Measurements from ENCODE around the gene ZNF335. TPM values are rescaled to one million over a fixed set of nuclear protein-coding genes. Genes with fewer than 3 reads are reported as not detected.

ZNF335 gene
- total RNA-seq, 6 experiments from 2014 or later, result 6.5 to 9.3 (median 7.8) TPM

GRCh38 chr20:45962031-45962755, 9.8 kb downstream of the ZNF335 start:
- no peak overlapping the region for H3K27ac ChIP-seq
- ATAC-seq (no peak), DNase-seq (peak in 2 of 3 donors; percentile 39 to 44)
- WGBS (ENCODE audit: insufficient coverage, low coverage, low lambda C conversion rate, missing lambda C conversion rate), result no CpG with 5 or more reads among the region's 26 CpGs
- TF ChIP-seq CTCF (IDR thresholded peaks at IDR 0.05), result no peak
- TF ChIP-seq POLR2A (IDR thresholded peaks at IDR 0.05), result no peak
- H3K27me3 ChIP-seq, result no peaks in the 10 kb centered on the region
- intact Hi-C loops (cut with DNase I), result loop anchor here (10.0 kb wide), 3 partner anchors 77 to 167 kb away; partner anchors contain the start of genes DNTTIP1 (in 1 of the 2), SPATA25 (in 1 of the 2), TNNC2 (in 1 of the 2) and WFDC3 (in 1 of the 2)
- H3K4me3 ChIP-seq, result no peak overlapping the region
- H3K4me1 ChIP-seq, result no peaks in the 10 kb centered on the region
- no peaks in the 10 kb centered on the region for H3K9me3 ChIP-seq
- peaks cover 0 to 97% (median 54%) of the 10 kb centered on the region in 4 donors for H3K36me3 ChIP-seq

GRCh38 chr20:45959956-45960630, 11.9 kb downstream of the ZNF335 start:
- Histone ChIP-seq H3K9me3 (no peaks in the 10 kb centered on the region), H3K4me3 (no peak overlapping the region), H3K4me1 (no peaks in the 10 kb centered on the region), H3K27me3 (no peaks in the 10 kb centered on the region), H3K27ac (no peak overlapping the region), H3K36me3 (peaks cover 0 to 86% (median 43%) of the 10 kb centered on the region in 4 donors)
- intact Hi-C loops (cut with DNase I), result loop anchor here (10.0 kb wide), 4 partner anchors 75 to 165 kb away; partner anchors contain the start of genes DNTTIP1 (in 1 of the 2), SPATA25 (in 1 of the 2), TNNC2 (in 1 of the 2) and UBE2C (in 1 of the 2)
- TF ChIP-seq CTCF (IDR thresholded peaks at IDR 0.05), result no peak
- no peak for TF ChIP-seq POLR2A (IDR thresholded peaks at IDR 0.05)
- 100% methylated on average over 3 of the region's 14 CpGs for WGBS (ENCODE audit: insufficient coverage, low coverage, low lambda C conversion rate, missing lambda C conversion rate)
- ATAC-seq (no peak), DNase-seq (peak in 2 of 3 donors; percentile 21 to 27)

GRCh38 chr20:45959126-45959525, 12.9 kb downstream of the ZNF335 start:
- Histone ChIP-seq H3K4me1 (no peaks in the 10 kb centered on the region), H3K9me3 (no peaks in the 10 kb centered on the region), H3K36me3 (peaks cover 0 to 77% (median 37%) of the 10 kb centered on the region in 4 donors), H3K4me3 (no peak overlapping the region), H3K27ac (no peak overlapping the region), H3K27me3 (no peaks in the 10 kb centered on the region)
- ATAC-seq (no peak), DNase-seq (peak in 2 of 3 donors; percentile 32 to 40)
- no peak for TF ChIP-seq POLR2A (IDR thresholded peaks at IDR 0.05)
- no peak for TF ChIP-seq CTCF (IDR thresholded peaks at IDR 0.05)
- intact Hi-C loops (cut with DNase I), result loop anchor here in 1 of 2 donors (10.0 kb wide), 1 partner anchor 144 kb away; the partner anchor contains the start of gene UBE2C
- 60% methylated on average over 3 of the region's 16 CpGs for WGBS (ENCODE audit: insufficient coverage, low coverage, low lambda C conversion rate, missing lambda C conversion rate)

- no peak overlapping the region for H3K27ac ChIP-seq
- TF ChIP-seq POLR2A (IDR thresholded peaks at IDR 0.05) (no peak), CTCF (IDR thresholded peaks at IDR 0.05) (no peak)
- no peak overlapping the region for H3K4me3 ChIP-seq
- no peaks in the 10 kb centered on the region for H3K27me3 ChIP-seq
- 100% methylated on average over 4 of the region's 4 CpGs for WGBS (ENCODE audit: insufficient coverage, low coverage, low lambda C conversion rate, missing lambda C conversion rate)
- peaks cover 0 to 74% (median 35%) of the 10 kb centered on the region in 4 donors for H3K36me3 ChIP-seq
- ATAC-seq, result no peak
- H3K4me1 ChIP-seq, result no peaks in the 10 kb centered on the region
- peak in 1 of 3 donors; percentile 17 for DNase-seq
- intact Hi-C loops (cut with DNase I), result loop anchor here in 1 of 2 donors (10.0 kb wide), 1 partner anchor 144 kb away; the partner anchor contains the start of gene UBE2C
- H3K9me3 ChIP-seq, result no peaks in the 10 kb centered on the region
Measured at GRCh38 chr20:45958593-45958992, 13.4 kb downstream of the ZNF335 start.

All from right lobe of liver (tissue), 6 donors.